GM23248 (cell line): ENCODE results near the gene PTPRN2.

Experiments
- EZH2 ChIP-seq: fragments of 200-600 bp; sonication (generic); IDR thresholded peaks from 2 replicates; pipeline ENCODE4 v1.6.1; 2018; ENCODE audit warnings: antibody characterized with exemption, mild to moderate bottlenecking; ENCODE audit not compliant: insufficient read depth, poor library complexity, severe bottlenecking
- EZH2phosphoT487 ChIP-seq: fragments of 200-600 bp; sonication (generic); IDR thresholded peaks from 2 replicates; pipeline ENCODE4 v1.6.1; 2018; ENCODE audit warnings: antibody characterized with exemption, moderate library complexity, mild to moderate bottlenecking, low read depth; ENCODE audit not compliant: insufficient read depth

GRCh38 chr7:158051776-158052175, 535.8 kb downstream of the PTPRN2 start:
- TF ChIP-seq EZH2 (no peak), EZH2phosphoT487 (no peak)
